ENCODE results near the gene EVI5L. TPM values are rescaled to one million over a fixed set of nuclear protein-coding genes. Genes with fewer than 3 reads are reported as not detected.

The EVI5L gene
- total and polyA plus RNA-seq, 2 of the 13 experiments (the other 11 are each of a cell fraction or from before 2014, with no cell fraction given): 1.7 to 2.4 TPM

GRCh38 chr19:7903244-7904073 lies 73.4 kb downstream of the EVI5L start, which contains the start of gene MAP2K7 (continued):
- no peak for TF ChIP-seq ZNF142 (CRISPR knock-in tag; IDR thresholded peaks at IDR 0.05)
- TF ChIP-seq TGIF2 (CRISPR knock-in tag; IDR thresholded peaks at IDR 0.05): no peak
- TF ChIP-seq ZNF557 (CRISPR knock-in tag; IDR thresholded peaks at IDR 0.05): 0 out of 2 replicates have a peak, but pooled peaks have one; percentile 42
- peak; percentile 64; the same call in 1 of the 2 replicates for TF ChIP-seq HOXD1 (CRISPR knock-in tag; IDR thresholded peaks at IDR 0.05)
- no peak; the same call in 1 of the 2 replicates for TF ChIP-seq DZIP1 (CRISPR knock-in tag; IDR thresholded peaks at IDR 0.05)
- peak; percentile 95 for TF ChIP-seq AHR (CRISPR knock-in tag; IDR thresholded peaks at IDR 0.05)
- no peak for TF ChIP-seq ZNF101 (CRISPR knock-in tag; IDR thresholded peaks at IDR 0.05; ENCODE audit: borderline replicate concordance, low read depth)
- peak; percentile 32; the same call in 1 of the 2 replicates for TF ChIP-seq ATAD3A (CRISPR knock-in tag; IDR thresholded peaks at IDR 0.05)
- TF ChIP-seq ZBTB26 (CRISPR knock-in tag; IDR thresholded peaks at IDR 0.05; ENCODE audit: borderline replicate concordance): no peak
- no peak for TF ChIP-seq CHD4 (IDR thresholded peaks at IDR 0.05; ENCODE audit: borderline replicate concordance, low read length)
- TF ChIP-seq ZNF562 (CRISPR knock-in tag; IDR thresholded peaks at IDR 0.05; ENCODE audit: borderline replicate concordance): no peak
- peak; percentile 72; the same call in 1 of the 2 replicates for TF ChIP-seq RFXAP (CRISPR knock-in tag; IDR thresholded peaks at IDR 0.05; ENCODE audit: borderline replicate concordance)
- TF ChIP-seq ARNT2 (CRISPR knock-in tag; IDR thresholded peaks at IDR 0.05; ENCODE audit: low read depth): peak; percentile 83
- no peak for TF ChIP-seq DBP (CRISPR knock-in tag; IDR thresholded peaks at IDR 0.05; ENCODE audit: not compliant biosample characterization)
- TF ChIP-seq ZFP90 (CRISPR knock-in tag; IDR thresholded peaks at IDR 0.05; ENCODE audit: borderline replicate concordance): 0 out of 2 replicates have a peak, but pooled peaks have one; percentile 83
